Upper lobe of right lung (tissue), 1 donor: ENCODE measurements around the gene GRID2. TPM values are rescaled to one million over a fixed set of nuclear protein-coding genes. Genes with fewer than 3 reads are reported as not detected.

Experiments used
- ATAC-seq: fragments of 200-7000 bp; cut with Tn5 transposase; one replicate; pipeline ENCODE4 v1.9.1; 2020; ENCODE audit warnings: mild to moderate bottlenecking, moderate library complexity
- DNase-seq: peaks from one replicate; pipeline ENCODE4 v3.0.0-alpha.2; 2020
- H3K27ac ChIP-seq: fragments of 200-600 bp; one replicate; pipeline ENCODE4 v1.8.0; 2022
- H3K27me3 ChIP-seq: fragments of 200-600 bp; one replicate; pipeline ENCODE4 v1.8.0; 2022; ENCODE audit warnings: mild to moderate bottlenecking
- H3K36me3 ChIP-seq: fragments of 200-600 bp; one replicate; pipeline ENCODE4 v1.8.0; 2022
- H3K4me1 ChIP-seq: fragments of 200-600 bp; one replicate; pipeline ENCODE4 v1.8.0; 2022
- H3K4me3 ChIP-seq: fragments of 200-600 bp; one replicate; pipeline ENCODE4 v1.8.0; 2022; ENCODE audit warnings: mild to moderate bottlenecking
- H3K9me3 ChIP-seq: fragments of 200-600 bp; one replicate; pipeline ENCODE4 v1.8.0; 2022
- intact Hi-C: fragments of 100-400 bp; cut with DNase I; formaldehyde crosslinking; loops from one replicate; pipeline ENCODE4 v1.11.0; 2022
- total RNA-seq: library from RNA; stranded (reverse); fragmentation: NEBNext Ultra II Directional; extraction: Animal tissue kit (Norgen Biotek cat#: 25700); gene quantifications from one replicate; pipeline ENCODE4 v1.2.1, GENCODE V29; 2021
- TF ChIP-seq, protein P1 (sequence below): fragments of 200-600 bp; IDR thresholded peaks from one replicate; pipeline ENCODE4 v1.8.0; 2022; ENCODE audit warnings: antibody characterized with exemption
- donor health status: DM: no; HTN: yes; CAD: no; lungs with severe emphysema.

GRID2 gene
- total RNA-seq, 1 donor from 2014 or later: not detected

GRCh38 chr4:92825791-92826190 is 522.0 kb downstream of the GRID2 start:
- H3K4me3 ChIP-seq: no peak overlapping the region
- H3K4me1 ChIP-seq: no peaks in the 10 kb centered on the region
- H3K27ac ChIP-seq: no peak overlapping the region
- no peaks in the 10 kb centered on the region for H3K36me3 ChIP-seq
- TF ChIP-seq, protein P1, sequence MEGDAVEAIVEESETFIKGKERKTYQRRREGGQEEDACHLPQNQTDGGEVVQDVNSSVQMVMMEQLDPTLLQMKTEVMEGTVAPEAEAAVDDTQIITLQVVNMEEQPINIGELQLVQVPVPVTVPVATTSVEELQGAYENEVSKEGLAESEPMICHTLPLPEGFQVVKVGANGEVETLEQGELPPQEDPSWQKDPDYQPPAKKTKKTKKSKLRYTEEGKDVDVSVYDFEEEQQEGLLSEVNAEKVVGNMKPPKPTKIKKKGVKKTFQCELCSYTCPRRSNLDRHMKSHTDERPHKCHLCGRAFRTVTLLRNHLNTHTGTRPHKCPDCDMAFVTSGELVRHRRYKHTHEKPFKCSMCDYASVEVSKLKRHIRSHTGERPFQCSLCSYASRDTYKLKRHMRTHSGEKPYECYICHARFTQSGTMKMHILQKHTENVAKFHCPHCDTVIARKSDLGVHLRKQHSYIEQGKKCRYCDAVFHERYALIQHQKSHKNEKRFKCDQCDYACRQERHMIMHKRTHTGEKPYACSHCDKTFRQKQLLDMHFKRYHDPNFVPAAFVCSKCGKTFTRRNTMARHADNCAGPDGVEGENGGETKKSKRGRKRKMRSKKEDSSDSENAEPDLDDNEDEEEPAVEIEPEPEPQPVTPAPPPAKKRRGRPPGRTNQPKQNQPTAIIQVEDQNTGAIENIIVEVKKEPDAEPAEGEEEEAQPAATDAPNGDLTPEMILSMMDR: no peak
- DNase-seq (no peak), ATAC-seq (peak; percentile 54)
- intact Hi-C loops: no loop called here
- H3K9me3 ChIP-seq: no peaks in the 10 kb centered on the region
- H3K27me3 ChIP-seq: no peaks in the 10 kb centered on the region

- TF ChIP-seq, protein P1: no peak
- Histone ChIP-seq H3K27me3 (no peaks in the 10 kb centered on the region), H3K36me3 (no peaks in the 10 kb centered on the region), H3K27ac (no peak overlapping the region), H3K4me3 (no peak overlapping the region), H3K4me1 (no peaks in the 10 kb centered on the region), H3K9me3 (no peaks in the 10 kb centered on the region)
- intact Hi-C loops: no loop called here
- ATAC-seq: no peak
- no peak for DNase-seq
Observed at GRCh38 chr4:92830771-92831170, 527.0 kb downstream of the GRID2 start.

DNA sequence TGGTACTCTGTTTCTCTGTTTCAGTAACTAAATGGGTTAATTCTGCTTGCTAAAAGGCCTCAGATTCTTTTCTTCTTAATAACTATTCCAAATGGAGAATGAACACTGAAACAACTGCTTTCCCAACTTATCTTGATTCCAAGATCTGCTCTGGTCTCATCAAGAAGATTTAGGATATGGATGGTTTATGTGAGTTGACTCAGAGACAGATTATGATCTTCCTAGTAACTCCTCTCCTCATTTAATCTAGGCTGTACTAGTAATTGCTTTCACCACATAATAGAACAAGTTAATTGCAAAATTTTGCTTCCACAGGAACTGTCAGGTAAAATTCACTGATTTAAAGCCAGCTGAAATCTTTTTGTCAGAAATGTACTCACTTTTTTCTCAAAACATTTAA is 537.1 kb downstream of the GRID2 start:
- Histone ChIP-seq H3K27me3 (no peaks in the 10 kb centered on the region), H3K4me1 (no peaks in the 10 kb centered on the region), H3K27ac (no peak overlapping the region), H3K36me3 (no peaks in the 10 kb centered on the region), H3K4me3 (no peak overlapping the region), H3K9me3 (no peaks in the 10 kb centered on the region)
- no peak for DNase-seq
- no peak for ATAC-seq
- TF ChIP-seq, protein P1: no peak
- intact Hi-C loops: no loop called here

- DNase-seq: no peak
- no peak overlapping the region for H3K4me3 ChIP-seq
- no peaks in the 10 kb centered on the region for H3K9me3 ChIP-seq
- TF ChIP-seq, protein P1: no peak
- H3K27me3 ChIP-seq: no peaks in the 10 kb centered on the region
- H3K36me3 ChIP-seq: no peaks in the 10 kb centered on the region
- H3K27ac ChIP-seq: no peak overlapping the region
- intact Hi-C loops: no loop called here
- ATAC-seq: no peak
- no peaks in the 10 kb centered on the region for H3K4me1 ChIP-seq
Observed at GRCh38 chr4:92843784-92844183, 540.0 kb downstream of the GRID2 start.

GRCh38 chr4:92847026-92847425 is 543.3 kb downstream of the GRID2 start:
- Histone ChIP-seq H3K36me3 (no peaks in the 10 kb centered on the region), H3K4me3 (no peak overlapping the region), H3K27me3 (no peaks in the 10 kb centered on the region), H3K27ac (no peak overlapping the region), H3K9me3 (no peaks in the 10 kb centered on the region), H3K4me1 (no peaks in the 10 kb centered on the region)
- ATAC-seq: no peak
- intact Hi-C loops: no loop called here
- TF ChIP-seq, protein P1: no peak
- no peak for DNase-seq

GRCh38 chr4:92862509-92862908 is 558.7 kb downstream of the GRID2 start:
- H3K27ac ChIP-seq: no peak overlapping the region
- no peaks in the 10 kb centered on the region for H3K4me1 ChIP-seq
- no peaks in the 10 kb centered on the region for H3K36me3 ChIP-seq
- H3K27me3 ChIP-seq: no peaks in the 10 kb centered on the region
- no peak for DNase-seq
- intact Hi-C loops: no loop called here
- H3K9me3 ChIP-seq: no peaks in the 10 kb centered on the region
- ATAC-seq: no peak
- TF ChIP-seq, protein P1: no peak
- H3K4me3 ChIP-seq: no peak overlapping the region
